Measurements from ENCODE around the gene CD200R1. TPM values are rescaled to one million over a fixed set of nuclear protein-coding genes. Genes with fewer than 3 reads are reported as not detected.

CD200R1 gene
- total and polyA plus RNA-seq, 8 donors: 0.25 to 19.3 (median 2.2) TPM; not detected in 2

DNA sequence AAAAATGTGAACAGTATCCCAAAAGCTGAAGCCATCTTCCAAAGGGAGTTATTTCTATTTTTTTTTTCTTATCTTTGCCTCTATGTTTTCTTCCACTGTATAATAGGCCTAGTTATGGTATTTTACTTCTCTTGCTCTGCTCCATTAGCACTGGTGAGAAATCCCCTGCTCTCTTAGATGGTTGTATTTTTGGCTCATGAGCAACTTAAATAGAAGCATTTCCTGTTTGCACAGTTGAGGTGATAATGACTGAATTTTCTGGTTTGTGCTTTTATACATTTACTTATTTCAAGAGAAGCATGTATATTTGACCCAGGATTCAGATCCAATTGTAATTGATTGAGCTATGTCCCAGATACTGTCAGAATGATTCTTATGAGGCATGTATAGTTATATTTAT is 66.7 kb downstream of the CD200R1 start:
- peaks cover 0 to 6% (median 3%) of the 10 kb centered on the region in 4 donors for H3K9me3 ChIP-seq

DNA sequence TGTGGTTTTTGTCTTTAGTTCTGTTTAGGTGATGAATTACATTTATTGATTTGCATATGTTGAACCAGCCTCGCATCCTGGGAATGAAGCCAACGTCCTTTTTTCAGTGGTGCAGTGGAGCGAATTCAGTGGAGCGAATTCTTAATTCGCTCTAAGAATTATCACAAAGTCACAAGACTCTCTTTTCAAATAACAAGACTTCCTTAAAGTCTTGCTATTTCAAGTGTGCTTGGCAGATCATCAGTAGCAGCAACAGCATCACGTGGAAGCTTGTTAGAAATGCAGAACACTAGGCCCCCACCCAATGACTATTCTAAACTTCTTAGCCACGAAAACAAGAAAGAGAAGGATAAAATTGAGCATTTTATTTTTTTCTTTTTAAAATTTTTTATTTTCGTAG is 70.1 kb downstream of the CD200R1 start:
- no peak for DNase-seq
- Histone ChIP-seq H3K9me3 (peaks cover 0 to 6% (median 3%) of the 10 kb centered on the region in 4 donors), H3K27me3 (no peaks in the 10 kb centered on the region), H3K27ac (no peak overlapping the region), H3K36me3 (no peaks in the 10 kb centered on the region), H3K4me3 (no peak overlapping the region), H3K4me1 (peaks cover 0 to 10% (median 0%) of the 10 kb centered on the region in 4 donors)
- 80 to 90% (median 85%) methylated on average over 8 of the region's 8 CpGs for WGBS, 5 donors
- intact Hi-C loops (cut with DNase I; ENCODE audit: low total_unique reads): no loop called here
- TF ChIP-seq POLR2AphosphoS5 (IDR thresholded peaks at IDR 0.05) (no peak), EP300 (IDR thresholded peaks at IDR 0.05) (no peak), POLR2A (IDR thresholded peaks at IDR 0.05) (no peak)
- TF ChIP-seq, protein P1, sequence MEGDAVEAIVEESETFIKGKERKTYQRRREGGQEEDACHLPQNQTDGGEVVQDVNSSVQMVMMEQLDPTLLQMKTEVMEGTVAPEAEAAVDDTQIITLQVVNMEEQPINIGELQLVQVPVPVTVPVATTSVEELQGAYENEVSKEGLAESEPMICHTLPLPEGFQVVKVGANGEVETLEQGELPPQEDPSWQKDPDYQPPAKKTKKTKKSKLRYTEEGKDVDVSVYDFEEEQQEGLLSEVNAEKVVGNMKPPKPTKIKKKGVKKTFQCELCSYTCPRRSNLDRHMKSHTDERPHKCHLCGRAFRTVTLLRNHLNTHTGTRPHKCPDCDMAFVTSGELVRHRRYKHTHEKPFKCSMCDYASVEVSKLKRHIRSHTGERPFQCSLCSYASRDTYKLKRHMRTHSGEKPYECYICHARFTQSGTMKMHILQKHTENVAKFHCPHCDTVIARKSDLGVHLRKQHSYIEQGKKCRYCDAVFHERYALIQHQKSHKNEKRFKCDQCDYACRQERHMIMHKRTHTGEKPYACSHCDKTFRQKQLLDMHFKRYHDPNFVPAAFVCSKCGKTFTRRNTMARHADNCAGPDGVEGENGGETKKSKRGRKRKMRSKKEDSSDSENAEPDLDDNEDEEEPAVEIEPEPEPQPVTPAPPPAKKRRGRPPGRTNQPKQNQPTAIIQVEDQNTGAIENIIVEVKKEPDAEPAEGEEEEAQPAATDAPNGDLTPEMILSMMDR (IDR thresholded peaks at IDR 0.05): no peak

More for the DNA sequence above, 66.7 kb downstream of the CD200R1 start:
- Histone ChIP-seq H3K36me3 (no peaks in the 10 kb centered on the region), H3K4me1 (peaks cover 0 to 10% (median 0%) of the 10 kb centered on the region in 4 donors), H3K27me3 (no peaks in the 10 kb centered on the region), H3K27ac (no peak overlapping the region), H3K4me3 (no peak overlapping the region)
- DNase-seq: peak in 1 of 2 donors; percentile 35
- intact Hi-C loops (cut with DNase I; ENCODE audit: low total_unique reads): no loop called here
- TF ChIP-seq EP300 (IDR thresholded peaks at IDR 0.05) (no peak), POLR2A (IDR thresholded peaks at IDR 0.05) (no peak), POLR2AphosphoS5 (IDR thresholded peaks at IDR 0.05) (no peak)
- TF ChIP-seq, protein P1 (IDR thresholded peaks at IDR 0.05): no peak

DNA sequence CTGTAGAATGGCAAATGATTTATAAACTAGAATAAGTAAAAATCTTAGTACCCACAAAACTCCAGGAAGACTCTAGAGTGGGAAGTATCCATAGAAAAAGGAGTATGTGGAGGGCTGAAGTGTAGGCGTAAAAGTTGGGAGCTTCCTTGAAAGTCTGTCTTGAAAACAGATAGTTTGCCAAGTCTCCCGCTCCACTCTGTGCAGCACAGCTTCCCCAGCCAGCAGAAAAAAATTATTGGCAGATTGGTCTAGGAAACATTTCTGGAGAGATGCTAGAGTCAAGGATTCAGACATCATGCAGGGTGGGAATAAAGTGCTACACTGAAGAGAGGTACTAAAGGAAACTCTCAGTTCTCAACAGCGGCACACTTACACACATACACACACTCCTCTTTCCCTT is 74.8 kb downstream of the CD200R1 start:
- Histone ChIP-seq H3K4me3 (no peak overlapping the region), H3K36me3 (no peaks in the 10 kb centered on the region), H3K4me1 (no peaks in the 10 kb centered on the region), H3K9me3 (peaks cover 0 to 6% (median 3%) of the 10 kb centered on the region in 4 donors), H3K27me3 (no peaks in the 10 kb centered on the region), H3K27ac (no peak overlapping the region)
- DNase-seq: peak in 1 of 2 donors; percentile 40
- TF ChIP-seq POLR2AphosphoS5 (IDR thresholded peaks at IDR 0.05) (no peak), POLR2A (IDR thresholded peaks at IDR 0.05) (no peak), EP300 (IDR thresholded peaks at IDR 0.05) (no peak)
- TF ChIP-seq, protein P1 (IDR thresholded peaks at IDR 0.05): no peak
- intact Hi-C loops (cut with DNase I; ENCODE audit: low total_unique reads): no loop called here
- WGBS, 5 donors: 60 to 72% (median 70%) methylated on average over 3 of the region's 3 CpGs

DNA sequence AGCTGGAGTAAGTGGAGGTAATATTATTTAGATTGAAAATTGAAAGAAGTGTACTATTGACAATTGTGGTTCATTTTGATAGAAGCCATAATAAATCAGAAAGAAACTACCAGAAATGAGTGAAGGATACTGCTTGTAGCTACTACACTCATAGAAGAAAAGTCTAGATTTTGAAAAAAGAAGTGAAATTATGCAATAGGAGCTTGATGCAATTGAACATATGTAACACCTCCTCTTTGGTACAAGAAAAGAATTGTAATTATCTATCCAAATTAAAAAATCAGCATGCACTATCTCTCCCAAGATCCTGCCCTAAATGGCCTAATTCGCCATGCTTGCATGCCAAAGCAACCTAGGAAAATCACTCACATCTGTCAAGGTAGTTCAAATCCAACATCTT is 77.1 kb downstream of the CD200R1 start:
- no peak for DNase-seq
- intact Hi-C loops (cut with DNase I; ENCODE audit: low total_unique reads): no loop called here
- Histone ChIP-seq H3K9me3 (no peaks in the 10 kb centered on the region), H3K27ac (no peak overlapping the region), H3K27me3 (no peaks in the 10 kb centered on the region), H3K4me3 (no peak overlapping the region), H3K36me3 (no peaks in the 10 kb centered on the region), H3K4me1 (no peaks in the 10 kb centered on the region)
- TF ChIP-seq, protein P1 (IDR thresholded peaks at IDR 0.05): no peak
- no peak for TF ChIP-seq POLR2AphosphoS5 (IDR thresholded peaks at IDR 0.05)
- no peak for TF ChIP-seq POLR2A (IDR thresholded peaks at IDR 0.05)
- no peak for TF ChIP-seq EP300 (IDR thresholded peaks at IDR 0.05)
- WGBS, 5 donors: 86 to 100% (median 86%) methylated on average over 1 of the region's 1 CpG
